Measurements from ENCODE around the gene ELMO3.

The ELMO3 gene

GRCh38 chr16:67163999-67164558 lies 34.9 kb upstream of the ELMO3 start:
- DNase-seq (ENCODE audit: low spot score), result no peak

- DNase-seq (ENCODE audit: low spot score), result no peak
Measured at GRCh38 chr16:67164599-67165061, 34.3 kb upstream of the ELMO3 start, which contains the start of gene HSF4. Gene HSF4, plus strand, starts transcription at chr16:67164745. Its CDS starts 67 bp downstream, at chr16:67164812.

- DNase-seq (ENCODE audit: low spot score), result no peak
Measured at GRCh38 chr16:67165121-67166078, 33.5 kb upstream of the ELMO3 start.

- DNase-seq (ENCODE audit: low spot score), result no peak
Measured at GRCh38 chr16:67166110-67166547, 32.8 kb upstream of the ELMO3 start.

GRCh38 chr16:67166598-67167168 lies 32.2 kb upstream of the ELMO3 start:
- DNase-seq (ENCODE audit: low spot score), result no peak

- no peak for DNase-seq (ENCODE audit: low spot score)
Measured at GRCh38 chr16:67167588-67167987, 31.3 kb upstream of the ELMO3 start.

- DNase-seq (ENCODE audit: low spot score), result no peak
Measured at GRCh38 chr16:67169011-67169451, 29.9 kb upstream of the ELMO3 start.

- DNase-seq (ENCODE audit: low spot score), result no peak
Measured at GRCh38 chr16:67169642-67170167, 29.2 kb upstream of the ELMO3 start.

- DNase-seq (ENCODE audit: low spot score), result no peak
Measured at GRCh38 chr16:67170168-67170948, 28.6 kb upstream of the ELMO3 start, which contains the start of gene NOL3. Gene NOL3, plus strand, starts transcription at chr16:67170538.

- DNase-seq (ENCODE audit: low spot score), result no peak
Measured at GRCh38 chr16:67170949-67171649, 27.8 kb upstream of the ELMO3 start.

- no peak for DNase-seq (ENCODE audit: low spot score)
Measured at GRCh38 chr16:67173323-67173722, 25.6 kb upstream of the ELMO3 start.

- DNase-seq (ENCODE audit: low spot score), result peak; percentile 68
Measured at GRCh38 chr16:67173808-67174705, 24.9 kb upstream of the ELMO3 start.

- DNase-seq (ENCODE audit: low spot score), result no peak
Measured at GRCh38 chr16:67174706-67175231, 24.2 kb upstream of the ELMO3 start.

GRCh38 chr16:67176662-67177061 lies 22.3 kb upstream of the ELMO3 start:
- DNase-seq (ENCODE audit: low spot score), result no peak

- no peak for DNase-seq (ENCODE audit: low spot score)
Measured at GRCh38 chr16:67177743-67178699, 20.9 kb upstream of the ELMO3 start.

- no peak for DNase-seq (ENCODE audit: low spot score)
Measured at GRCh38 chr16:67179421-67180080, 19.4 kb upstream of the ELMO3 start.

GRCh38 chr16:67180166-67180565 lies 18.8 kb upstream of the ELMO3 start:
- no peak for DNase-seq (ENCODE audit: low spot score)

GRCh38 chr16:67181346-67181745 lies 17.6 kb upstream of the ELMO3 start:
- DNase-seq (ENCODE audit: low spot score), result no peak

Measured in pons (tissue), 1 donor.